ENCODE results near the gene ADO.

DNA sequence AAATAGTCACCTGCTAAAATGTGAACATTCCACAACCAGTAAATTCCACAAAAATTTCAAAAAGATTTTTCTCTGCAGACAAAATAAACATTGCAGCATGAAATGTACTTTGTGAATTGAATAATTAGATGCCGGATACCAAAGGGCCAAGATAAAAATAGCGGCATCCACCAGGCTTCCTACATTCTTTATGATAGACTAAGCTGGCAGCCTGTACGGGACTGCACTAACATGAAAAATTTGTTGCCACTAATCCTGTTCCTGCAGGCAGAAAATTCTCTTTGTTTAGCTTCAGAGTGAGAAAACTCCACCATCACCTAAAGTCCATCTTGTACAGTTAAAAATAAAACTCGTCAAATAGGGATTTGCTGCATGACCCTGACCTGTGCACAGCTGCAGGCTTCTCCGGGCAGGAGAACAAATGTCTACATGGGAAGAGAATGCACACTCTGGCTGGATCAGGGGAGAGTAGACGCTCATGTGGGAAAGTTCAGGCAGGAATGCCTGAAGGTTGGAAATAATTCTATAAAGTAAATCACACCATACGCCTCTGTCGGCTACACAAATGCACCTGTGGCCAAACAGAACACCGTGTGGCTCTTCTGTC is 15.6 kb upstream of the ADO start:
- TF ChIP-seq, protein P1, sequence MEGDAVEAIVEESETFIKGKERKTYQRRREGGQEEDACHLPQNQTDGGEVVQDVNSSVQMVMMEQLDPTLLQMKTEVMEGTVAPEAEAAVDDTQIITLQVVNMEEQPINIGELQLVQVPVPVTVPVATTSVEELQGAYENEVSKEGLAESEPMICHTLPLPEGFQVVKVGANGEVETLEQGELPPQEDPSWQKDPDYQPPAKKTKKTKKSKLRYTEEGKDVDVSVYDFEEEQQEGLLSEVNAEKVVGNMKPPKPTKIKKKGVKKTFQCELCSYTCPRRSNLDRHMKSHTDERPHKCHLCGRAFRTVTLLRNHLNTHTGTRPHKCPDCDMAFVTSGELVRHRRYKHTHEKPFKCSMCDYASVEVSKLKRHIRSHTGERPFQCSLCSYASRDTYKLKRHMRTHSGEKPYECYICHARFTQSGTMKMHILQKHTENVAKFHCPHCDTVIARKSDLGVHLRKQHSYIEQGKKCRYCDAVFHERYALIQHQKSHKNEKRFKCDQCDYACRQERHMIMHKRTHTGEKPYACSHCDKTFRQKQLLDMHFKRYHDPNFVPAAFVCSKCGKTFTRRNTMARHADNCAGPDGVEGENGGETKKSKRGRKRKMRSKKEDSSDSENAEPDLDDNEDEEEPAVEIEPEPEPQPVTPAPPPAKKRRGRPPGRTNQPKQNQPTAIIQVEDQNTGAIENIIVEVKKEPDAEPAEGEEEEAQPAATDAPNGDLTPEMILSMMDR (IDR thresholded peaks at IDR 0.05) = no peak
- TF ChIP-seq POLR2A (IDR thresholded peaks at IDR 0.05) = no peak

Measured in body of pancreas (tissue), 4 donors.